RWPE1 (cell line): ENCODE measurements around the gene LYL1.
A peak's percentile ranks its signal among the peaks of the same experiment; 100 is the strongest.

ENCODE experiments used
- CTCF ChIA-PET: fragments of 350-600 bp; sonication (Branson Sonifier 250); formaldehyde crosslinking; extraction: SDS; loops from one replicate; lab custom pipeline; 2021; lab: Yijun Ruan, JAX
- POLR2A ChIA-PET: fragments of 400-600 bp; formaldehyde crosslinking; extraction: SDS; loops from one replicate; lab custom pipeline; 2020; ENCODE audit warnings: antibody characterized with exemption; ENCODE audit not compliant: low non-redundant PET; lab: Yijun Ruan, JAX
- DNase-seq: peaks from one replicate; pipeline ENCODE4 v3.0.0; 2012; ENCODE audit warnings: low spot score
- H3K27ac ChIP-seq: fragments of 450-650 bp; 2 replicates; pipeline ENCODE4 v1.5.1; 2017
- TF ChIP-seq, protein P1 (sequence below): fragments of 450-650 bp; conservative IDR thresholded peaks from 2 replicates; pipeline ENCODE4 v1.5.1; 2017; ENCODE audit warnings: low read depth, mild to moderate bottlenecking

The LYL1 gene

DNA sequence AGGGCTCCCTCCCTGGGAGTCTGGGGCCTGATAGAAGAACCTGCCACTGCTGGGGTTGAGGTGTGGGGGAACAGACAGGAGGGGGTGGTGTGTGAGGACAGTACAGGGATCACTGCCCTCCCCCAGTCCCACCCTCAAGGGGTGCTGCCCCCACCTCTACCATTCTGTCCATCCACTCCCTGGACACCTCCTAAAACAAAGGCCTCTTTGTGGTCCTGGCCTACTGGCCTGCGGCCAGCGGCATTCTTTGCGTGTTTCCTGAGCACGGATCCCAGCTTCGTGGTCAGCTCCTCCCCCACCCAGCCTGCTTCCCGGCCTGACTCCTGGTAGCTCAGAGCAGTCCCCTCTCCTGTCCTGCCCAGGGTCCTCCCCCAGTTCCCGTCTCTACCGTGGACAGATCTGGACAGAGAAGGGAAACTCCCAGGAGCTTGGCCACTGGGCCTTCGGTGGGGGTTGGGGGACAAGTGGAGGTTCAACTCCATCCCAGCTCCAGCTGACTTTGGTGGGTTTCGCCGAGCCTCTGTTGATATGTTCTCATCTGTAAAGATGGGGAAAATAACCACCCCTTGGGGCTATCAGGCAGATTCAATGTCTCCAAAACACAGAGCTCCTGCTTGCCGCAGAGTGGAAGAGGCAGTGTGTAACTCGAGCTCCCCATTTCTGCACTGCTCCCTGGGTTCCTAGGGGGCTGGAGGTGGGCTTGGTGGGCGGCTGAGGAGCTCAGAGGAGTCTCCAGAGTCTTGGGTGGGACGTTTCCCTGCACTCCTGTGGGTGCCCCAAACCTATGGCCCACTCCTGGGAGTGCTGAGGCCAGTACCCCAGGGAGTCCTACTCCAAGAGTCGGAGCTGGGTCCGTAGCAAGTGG lies 48.7 kb downstream of the LYL1 start:
- POLR2A ChIA-PET: interaction anchor here (0.6 kb wide), 1 partner anchor 234 kb away, joined by 5 read pairs; no protein-coding TSS in a partner anchor
- peak overlapping the region; percentile 100 for H3K27ac ChIP-seq
- CTCF ChIA-PET: interaction anchor here (0.5 to 1.6 kb wide), 9 partner anchors 9 to 360 kb away, joined by 3 to 6 read pairs (median 4); no protein-coding TSS in a partner anchor
- peak; percentile 83 for DNase-seq
- TF ChIP-seq, protein P1, sequence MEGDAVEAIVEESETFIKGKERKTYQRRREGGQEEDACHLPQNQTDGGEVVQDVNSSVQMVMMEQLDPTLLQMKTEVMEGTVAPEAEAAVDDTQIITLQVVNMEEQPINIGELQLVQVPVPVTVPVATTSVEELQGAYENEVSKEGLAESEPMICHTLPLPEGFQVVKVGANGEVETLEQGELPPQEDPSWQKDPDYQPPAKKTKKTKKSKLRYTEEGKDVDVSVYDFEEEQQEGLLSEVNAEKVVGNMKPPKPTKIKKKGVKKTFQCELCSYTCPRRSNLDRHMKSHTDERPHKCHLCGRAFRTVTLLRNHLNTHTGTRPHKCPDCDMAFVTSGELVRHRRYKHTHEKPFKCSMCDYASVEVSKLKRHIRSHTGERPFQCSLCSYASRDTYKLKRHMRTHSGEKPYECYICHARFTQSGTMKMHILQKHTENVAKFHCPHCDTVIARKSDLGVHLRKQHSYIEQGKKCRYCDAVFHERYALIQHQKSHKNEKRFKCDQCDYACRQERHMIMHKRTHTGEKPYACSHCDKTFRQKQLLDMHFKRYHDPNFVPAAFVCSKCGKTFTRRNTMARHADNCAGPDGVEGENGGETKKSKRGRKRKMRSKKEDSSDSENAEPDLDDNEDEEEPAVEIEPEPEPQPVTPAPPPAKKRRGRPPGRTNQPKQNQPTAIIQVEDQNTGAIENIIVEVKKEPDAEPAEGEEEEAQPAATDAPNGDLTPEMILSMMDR: no peak

DNA sequence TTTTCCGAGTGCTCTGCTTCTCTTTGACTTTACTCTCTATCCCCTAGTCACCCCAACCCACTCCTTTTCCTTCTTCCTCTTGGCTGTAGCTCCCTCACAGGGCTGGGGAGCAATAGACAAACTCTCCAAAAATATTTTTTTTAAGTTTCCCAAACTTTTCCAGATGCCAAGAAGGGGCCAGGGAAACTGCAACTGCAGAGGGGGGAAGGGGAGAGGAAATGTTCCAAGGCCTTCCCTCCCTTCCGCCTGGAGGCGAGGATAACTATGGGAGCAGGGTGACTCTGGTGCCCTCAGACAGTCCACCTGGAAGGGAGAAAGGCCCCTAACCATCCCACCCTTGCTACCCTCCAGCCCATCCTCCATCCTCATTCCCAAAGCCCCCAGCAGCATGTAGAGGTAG lies 49.4 kb downstream of the LYL1 start:
- H3K27ac ChIP-seq: peak overlapping the region; percentile 100
- POLR2A ChIA-PET: no interaction called here

DNA sequence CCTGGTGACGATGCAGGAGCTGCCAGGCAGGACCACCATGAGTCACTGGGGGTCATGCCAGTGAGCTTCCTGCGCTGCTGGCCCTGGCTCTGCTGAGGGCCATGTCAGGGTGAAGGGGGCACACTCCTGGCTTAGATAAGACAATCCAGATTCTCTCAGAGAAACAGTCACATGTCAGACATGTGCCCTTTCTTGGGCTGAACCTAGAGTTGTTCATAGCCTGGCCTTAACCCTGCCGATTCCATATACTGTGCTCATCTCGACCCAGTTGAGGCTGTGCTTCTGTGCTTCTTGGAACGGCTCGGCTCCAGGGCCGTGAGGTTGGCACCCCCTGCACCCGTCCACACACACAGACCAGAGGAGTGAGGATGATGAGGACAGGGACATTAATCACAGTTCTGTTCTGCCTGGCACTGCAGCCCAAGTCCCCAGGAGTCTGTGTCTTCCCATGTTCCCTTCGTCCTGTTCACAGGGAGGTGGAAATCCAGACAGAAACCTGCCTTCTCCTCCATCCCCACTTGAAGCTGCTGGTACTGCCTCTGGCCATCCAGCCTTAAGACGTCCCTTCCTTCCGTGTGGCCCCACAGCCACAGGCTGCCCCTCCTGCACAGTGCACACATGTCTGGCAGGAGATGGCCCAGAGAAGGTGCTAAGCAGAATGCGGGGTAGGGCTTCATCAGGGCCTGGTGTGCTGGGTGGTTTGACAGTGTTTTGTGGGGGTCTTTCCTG lies 50.0 kb downstream of the LYL1 start:
- peak overlapping the region; percentile 100 for H3K27ac ChIP-seq
- ChIA-PET CTCF (interaction anchor here (0.5 to 2.8 kb wide), 4 partner anchors 8 to 343 kb away, joined by 3 to 12 read pairs (median 4); no protein-coding TSS in a partner anchor), POLR2A (no interaction called here)
- TF ChIP-seq, protein P1: no peak
- DNase-seq: no peak

More for the DNA sequence above, 49.4 kb downstream of the LYL1 start:
- CTCF ChIA-PET: interaction anchor here (0.5 to 2.8 kb wide), 5 partner anchors 8 to 342 kb away, joined by 3 to 12 read pairs (median 3); no protein-coding TSS in a partner anchor
- TF ChIP-seq, protein P1: no peak
- no peak for DNase-seq

DNA sequence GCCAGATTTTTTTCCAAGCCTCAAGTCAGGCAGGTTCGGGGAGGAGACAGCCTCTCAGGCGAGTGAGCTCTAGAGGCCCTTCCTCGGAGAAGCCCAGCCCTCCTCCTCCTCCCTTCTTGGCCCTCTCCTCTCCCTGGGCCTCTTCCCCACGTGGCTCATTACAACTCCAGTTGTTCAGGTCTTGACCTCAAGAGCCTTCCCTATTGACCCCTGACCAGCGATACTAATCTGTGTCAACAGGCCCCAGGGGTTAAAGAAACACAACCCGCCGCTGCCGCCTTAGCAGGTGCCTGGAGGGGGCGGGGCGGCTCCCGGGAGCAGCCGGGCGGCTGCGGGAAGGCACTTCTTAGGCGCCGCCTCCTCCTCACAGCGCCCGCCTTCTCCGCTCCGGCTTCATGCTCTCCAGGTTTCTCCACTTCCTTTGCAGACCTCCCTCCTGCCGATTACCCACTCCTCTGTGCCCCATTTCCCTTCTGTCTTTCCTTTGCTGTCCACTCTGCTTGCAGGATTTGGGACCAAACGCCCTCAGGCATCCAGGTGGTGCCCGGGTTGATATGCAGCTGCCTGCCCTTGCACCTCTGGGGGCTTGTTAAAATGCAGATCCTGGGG lies 51.0 kb downstream of the LYL1 start:
- ChIA-PET POLR2A (no interaction called here), CTCF (interaction anchor here (0.6 to 2.8 kb wide), 4 partner anchors 9 to 87 kb away, joined by 3 to 12 read pairs (median 6); no protein-coding TSS in a partner anchor)
- TF ChIP-seq, protein P1: no peak
- peak; percentile 65 for DNase-seq
- H3K27ac ChIP-seq: peak overlapping the region; percentile 100

DNA sequence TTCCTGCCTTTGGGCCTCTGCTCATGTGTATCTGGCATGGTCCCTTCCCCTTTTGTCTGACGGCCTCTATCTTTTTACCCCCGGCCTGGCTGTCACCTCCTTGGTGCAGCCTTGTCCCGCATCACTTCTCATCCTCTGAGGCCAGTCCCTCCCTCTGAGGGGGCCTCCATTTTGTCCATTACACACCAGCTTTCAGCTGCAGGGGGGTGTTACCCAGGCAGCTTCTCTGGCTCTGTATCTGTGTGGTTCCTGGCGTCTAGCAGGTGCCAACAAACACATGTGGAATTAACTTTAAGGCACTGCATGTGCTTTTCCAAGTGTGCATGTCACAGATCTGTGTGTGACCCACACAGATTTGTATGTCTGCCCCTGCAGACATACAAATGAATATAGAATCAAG lies 52.4 kb downstream of the LYL1 start:
- TF ChIP-seq, protein P1: no peak
- no peak for DNase-seq
- peak overlapping the region; percentile 100 for H3K27ac ChIP-seq
- ChIA-PET POLR2A (no interaction called here), CTCF (interaction anchor here (0.6 to 2.8 kb wide), 4 partner anchors 10 to 44 kb away, joined by 3 to 12 read pairs (median 4); no protein-coding TSS in a partner anchor)
